ENCODE results near the gene PDGFRB.

The PDGFRB gene

GRCh38 chr5:150181027-150181426, 25.4 kb upstream of the PDGFRB start (continued):
- TF ChIP-seq ZSCAN30 (tag by site-specific recombination; IDR thresholded peaks at IDR 0.05): no peak
- no peak for TF ChIP-seq ZNF777 (tag by site-specific recombination; IDR thresholded peaks at IDR 0.05; ENCODE audit: borderline replicate concordance)
- no peak for TF ChIP-seq ZNF426 (tag by site-specific recombination; IDR thresholded peaks at IDR 0.05)
- TF ChIP-seq WT1 (tag by site-specific recombination; IDR thresholded peaks at IDR 0.05): no peak
- no peak for TF ChIP-seq SP3 (tag by site-specific recombination; IDR thresholded peaks at IDR 0.05)
- no peak for TF ChIP-seq ZSCAN23 (tag by site-specific recombination; IDR thresholded peaks at IDR 0.05)
- TF ChIP-seq ZNF280D (tag by site-specific recombination; IDR thresholded peaks at IDR 0.05): no peak
- no peak for TF ChIP-seq YY2 (tag by site-specific recombination; IDR thresholded peaks at IDR 0.05)
- TF ChIP-seq TSHZ1 (tag by site-specific recombination; IDR thresholded peaks at IDR 0.05; ENCODE audit: borderline replicate concordance): no peak
- no peak for TF ChIP-seq ZNF155 (tag by site-specific recombination; IDR thresholded peaks at IDR 0.05)
- no peak for TF ChIP-seq ZNF544 (tag by site-specific recombination; IDR thresholded peaks at IDR 0.05)
- TF ChIP-seq EGR2 (tag by site-specific recombination; IDR thresholded peaks at IDR 0.05; ENCODE audit: low read depth): no peak
- TF ChIP-seq ZNF133 (tag by site-specific recombination; IDR thresholded peaks at IDR 0.05): no peak
- TF ChIP-seq KLF9 (tag by site-specific recombination; IDR thresholded peaks at IDR 0.05; ENCODE audit: low read depth): no peak
- peak; percentile 59 for TF ChIP-seq GLIS1 (tag by site-specific recombination; IDR thresholded peaks at IDR 0.05)
- TF ChIP-seq ZNF132 (tag by site-specific recombination; IDR thresholded peaks at IDR 0.05; ENCODE audit: borderline replicate concordance): no peak
- peak; percentile 24; the same call in 1 of the 2 replicates for TF ChIP-seq ZIC2 (tag by site-specific recombination; IDR thresholded peaks at IDR 0.05)
- TF ChIP-seq GFI1B (tag by site-specific recombination; IDR thresholded peaks at IDR 0.05): no peak

GRCh38 chr5:150180241-150181026, 24.8 kb upstream of the PDGFRB start:
- no peak overlapping the region for H3K4me3 ChIP-seq (ENCODE audit: low read depth, low read length)
- 0 out of 2 replicates have a peak, but pooled peaks cover 3% of the 10 kb centered on the region for H3K4me1 ChIP-seq (ENCODE audit: control insufficient read depth, insufficient read depth, low read length)
- CTCF ChIA-PET: interaction anchor here (0.8 kb wide), 1 partner anchor 25 kb away, joined by 3 read pairs; no protein-coding TSS in a partner anchor
- H3K36me3 ChIP-seq (ENCODE audit: control insufficient read depth in 2 of 2, insufficient read depth in 1 of 2, low read length in 2 of 2): no peaks in the 10 kb centered on the region
- H3K9me3 ChIP-seq (ENCODE audit: control insufficient read depth, insufficient read depth, low read depth, low read length): no peaks in the 10 kb centered on the region
- no peak overlapping the region for H3K27ac ChIP-seq (ENCODE audit: extremely low read depth, low read depth, low read length)
- POLR2A ChIA-PET: no interaction called here
- TF ChIP-seq ZFHX2 (tag by site-specific recombination; conservative IDR thresholded peaks at IDR 0.05) (peak; percentile 27; the same call in 1 of the 2 replicates), BCL11B (tag by site-specific recombination; IDR thresholded peaks at IDR 0.05; ENCODE audit: low read depth) (no peak), ZNF530 (tag by site-specific recombination; IDR thresholded peaks at IDR 0.05; ENCODE audit: low read depth) (no peak), ZNF548 (tag by site-specific recombination; IDR thresholded peaks at IDR 0.05) (no peak), ZNF248 (tag by site-specific recombination; IDR thresholded peaks at IDR 0.05) (no peak), ZNF521 (tag by site-specific recombination; IDR thresholded peaks at IDR 0.05) (no peak), ZNF664 (tag by site-specific recombination; IDR thresholded peaks at IDR 0.05) (no peak)

Data from HEK293 (cell line).